Naive thymus-derived CD8-positive, alpha-beta T cell (primary cell): ENCODE results near the gene CCNY. TPM values are rescaled to one million over a fixed set of nuclear protein-coding genes. Genes with fewer than 3 reads are reported as not detected.
A peak's percentile ranks its signal among the peaks of the same experiment; 100 is the strongest.
"Not testable (repeated sequence)": the region's sequence is repeated elsewhere in the genome, so short reads cannot be mapped to it uniquely, and the experiment has no call there.

Experiments
- ATAC-seq, 2 donors: fragments of 150-1000 bp; cut with Tn5 transposase in 1 of 2; sonication (Bioruptor Pico), chemical (Tn5 transposase) in 1 of 2; 1 replicate in 1 of 2; 2 replicates in 1 of 2; pipeline ENCODE4 v1.10.0; 2021; ENCODE audit warnings: mild to moderate bottlenecking in 2 of 2, moderate library complexity in 2 of 2
- POLR2A ChIA-PET: fragments of 350-600 bp; sonication (Branson Sonifier 250); formaldehyde crosslinking; loops from one replicate; lab custom pipeline; 2021; ENCODE audit warnings: antibody characterized with exemption; lab: Charles Lee
- DNase-seq, 10 donors: peaks; one replicate each; pipeline versions ENCODE4 v3.0.0 to v3.0.0-alpha.2; 2020 to 2022
- H3K27ac Mint-ChIP-seq, 10 donors: one replicate each; pipeline ENCODE4 v1.8.0; 2020 to 2022; ENCODE audit warnings: mild to moderate bottlenecking in 10 of 10, mixed read lengths in 10 of 10, moderate library complexity in 4 of 10, inconsistent platforms in 1 of 10
- H3K27me3 Mint-ChIP-seq, 5 donors: one replicate each; pipeline ENCODE4 v1.8.0; 2021 to 2022; ENCODE audit warnings: mixed read lengths in 5 of 5
- H3K36me3 Mint-ChIP-seq, 3 donors: one replicate each; pipeline ENCODE4 v1.8.0; 2020 to 2022; ENCODE audit warnings: mixed read lengths in 3 of 3, mild to moderate bottlenecking in 2 of 3, inconsistent platforms in 1 of 3
- H3K4me1 Mint-ChIP-seq, 4 donors: one replicate each; pipeline ENCODE4 v1.8.0; 2021 to 2022; ENCODE audit warnings: mixed read lengths in 4 of 4
- H3K4me3 Mint-ChIP-seq, 10 donors: one replicate each; pipeline ENCODE4 v1.8.0; 2020 to 2022; ENCODE audit warnings: mild to moderate bottlenecking in 10 of 10, mixed read lengths in 10 of 10, moderate library complexity in 6 of 10, inconsistent platforms in 1 of 10
- H3K9me3 Mint-ChIP-seq, 9 donors: one replicate each; pipeline ENCODE4 v1.8.0; 2020 to 2022; ENCODE audit warnings: mixed read lengths in 9 of 9, mild to moderate bottlenecking in 3 of 9, inconsistent platforms in 1 of 9, moderate library complexity in 1 of 9
- polyA plus RNA-seq, 3 donors: library from polyadenylated mRNA; unstranded; fragments of 300-500 nt; fragmentation: Illumina TruSeq; gene quantifications; one replicate each; pipeline ENCODE4 v1.2.3, GENCODE V29; 2021
- total RNA-seq, 8 experiments: library from RNA in 2 of 8; stranded (reverse) in 2 of 8; gene quantifications; one replicate each; pipeline ENCODE4 v1.2.3 and lab custom pipeline; 2021 to 2026

Gene CCNY
- total and polyA plus RNA-seq, 5 experiments from 2014 or later: 11.0 to 78.6 (median 25.5) TPM

GRCh38 chr10:35403491-35403890 is 67.2 kb downstream of the CCNY start:
- peaks cover 22 to 34% (median 30%) of the 10 kb centered on the region in 4 donors for H3K4me1 Mint-ChIP-seq
- H3K36me3 Mint-ChIP-seq, H3K9me3 Mint-ChIP-seq, H3K4me3 Mint-ChIP-seq, POLR2A ChIA-PET, ATAC-seq, H3K27me3 Mint-ChIP-seq, DNase-seq, H3K27ac Mint-ChIP-seq: not testable (repeated sequence)

DNA sequence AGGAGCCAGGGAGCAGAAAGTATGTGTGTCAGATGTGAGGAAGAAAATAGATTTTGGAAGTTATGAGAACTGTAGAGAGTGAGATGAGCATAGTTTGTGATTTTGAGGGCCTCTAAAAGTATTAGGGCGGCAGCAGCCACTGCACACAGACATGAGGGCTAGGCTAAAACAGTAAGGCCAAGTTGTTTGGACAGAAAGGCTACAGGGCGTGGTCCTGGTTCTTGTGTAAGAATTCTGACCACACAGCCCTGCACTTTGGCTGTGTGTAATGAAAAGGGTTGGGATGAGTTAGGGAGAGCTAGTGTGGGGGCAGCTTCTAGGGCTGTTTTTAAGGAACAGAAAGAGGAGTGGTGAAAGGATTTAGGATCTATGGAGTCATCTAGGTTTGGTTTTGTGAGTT is 67.8 kb downstream of the CCNY start:
- H3K4me3 Mint-ChIP-seq, DNase-seq, H3K27me3 Mint-ChIP-seq, H3K36me3 Mint-ChIP-seq, ATAC-seq, POLR2A ChIA-PET, H3K9me3 Mint-ChIP-seq, H3K27ac Mint-ChIP-seq: not testable (repeated sequence)
- peaks cover 16 to 35% (median 30%) of the 10 kb centered on the region in 4 donors for H3K4me1 Mint-ChIP-seq

DNA sequence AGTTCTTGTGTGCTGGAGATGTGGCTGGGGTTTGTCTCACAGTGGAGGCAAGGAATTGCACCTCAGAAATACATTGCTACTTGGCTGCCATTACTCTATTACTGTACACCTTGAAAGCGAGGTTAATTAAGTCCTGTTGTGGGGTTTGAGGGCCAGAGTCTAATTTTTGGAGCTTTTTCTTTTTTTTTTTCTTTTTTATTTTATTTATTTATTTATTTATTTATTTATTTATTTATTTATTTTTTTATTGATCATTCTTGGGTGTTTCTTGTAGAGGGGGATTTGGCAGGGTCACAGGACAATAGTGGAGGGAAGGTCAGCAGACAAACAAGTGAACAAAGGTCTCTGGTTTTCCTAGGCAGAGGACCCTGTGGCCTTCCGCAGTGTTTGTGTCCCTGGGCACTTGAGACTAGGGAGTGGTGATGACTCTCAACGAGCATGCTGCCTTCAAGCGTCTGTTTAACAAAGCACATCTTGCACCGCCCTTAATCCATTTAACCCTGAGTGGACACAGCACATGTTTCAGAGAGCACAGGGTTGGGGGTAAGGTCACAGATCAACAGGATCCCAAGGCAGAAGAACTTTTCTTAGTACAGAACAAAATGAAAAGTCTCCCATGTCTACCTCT is 69.8 kb downstream of the CCNY start:
- DNase-seq, ATAC-seq, H3K27ac Mint-ChIP-seq, H3K4me3 Mint-ChIP-seq, H3K27me3 Mint-ChIP-seq, H3K9me3 Mint-ChIP-seq, POLR2A ChIA-PET, H3K36me3 Mint-ChIP-seq: not testable (repeated sequence)
- H3K4me1 Mint-ChIP-seq: peaks cover 6 to 44% (median 38%) of the 10 kb centered on the region in 4 donors

- DNase-seq, H3K36me3 Mint-ChIP-seq, POLR2A ChIA-PET, H3K9me3 Mint-ChIP-seq, H3K27me3 Mint-ChIP-seq, ATAC-seq: not testable (repeated sequence)
- Mint-ChIP-seq H3K27ac (peak overlapping the region in 6 of 10 donors; percentile 44 to 83 (median 68)), H3K4me3 (peak overlapping the region in 1 of 10 donors; percentile 15), H3K4me1 (peaks cover 6 to 46% (median 38%) of the 10 kb centered on the region in 4 donors)
Observed at GRCh38 chr10:35407696-35408095, 71.4 kb downstream of the CCNY start.

DNA sequence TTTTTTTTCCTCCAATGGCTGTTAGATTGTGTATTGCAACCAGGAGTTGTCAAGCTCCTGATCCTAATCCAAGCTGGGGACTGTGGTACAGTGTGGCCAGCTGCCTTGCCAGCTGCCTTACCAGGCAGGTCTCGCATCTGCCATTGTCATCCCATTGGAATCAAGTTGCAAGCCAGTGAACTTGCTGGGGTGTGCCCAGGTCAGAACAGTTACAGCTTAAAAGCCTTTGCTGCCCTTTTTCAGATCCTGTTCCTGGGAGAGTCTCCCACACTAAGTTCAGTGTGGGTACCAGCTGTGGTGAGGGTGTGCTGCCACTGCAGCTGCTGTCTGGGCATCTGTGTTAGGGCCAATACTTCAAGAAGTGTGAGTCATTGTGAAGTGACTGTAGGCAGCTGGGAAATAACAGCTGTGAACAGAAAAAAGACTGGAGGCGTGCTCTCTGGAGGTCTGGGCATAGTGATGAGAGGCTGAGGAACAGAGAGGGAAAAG is 72.8 kb downstream of the CCNY start:
- H3K9me3 Mint-ChIP-seq: no peaks in the 10 kb centered on the region
- H3K4me1 Mint-ChIP-seq: peaks cover 6 to 46% (median 39%) of the 10 kb centered on the region in 4 donors
- DNase-seq (no peak), ATAC-seq (peak in 1 of 2 donors; percentile 29)
- peak overlapping the region in 8 of 10 donors; percentile 6 to 79 (median 36) for H3K27ac Mint-ChIP-seq
- POLR2A ChIA-PET: no interaction called here
- H3K36me3 Mint-ChIP-seq: no peaks in the 10 kb centered on the region
- H3K4me3 Mint-ChIP-seq: peak overlapping the region in 3 of 10 donors; percentile 2 to 73 (median 4)
- H3K27me3 Mint-ChIP-seq: no peaks in the 10 kb centered on the region

GRCh38 chr10:35409808-35410207 is 73.5 kb downstream of the CCNY start:
- H3K36me3 Mint-ChIP-seq: no peaks in the 10 kb centered on the region

GRCh38 chr10:35412003-35412723 is 75.9 kb downstream of the CCNY start:
- no peak overlapping the region for H3K27ac Mint-ChIP-seq
- H3K27me3 Mint-ChIP-seq: no peaks in the 10 kb centered on the region
- POLR2A ChIA-PET: no interaction called here
- no peaks in the 10 kb centered on the region for H3K9me3 Mint-ChIP-seq
- peaks cover 0 to 54% (median 39%) of the 10 kb centered on the region in 4 donors for H3K4me1 Mint-ChIP-seq
- DNase-seq (no peak), ATAC-seq (no peak)
- H3K4me3 Mint-ChIP-seq: no peak overlapping the region
- no peaks in the 10 kb centered on the region for H3K36me3 Mint-ChIP-seq

More at GRCh38 chr10:35409808-35410207, 73.5 kb downstream of the CCNY start:
- Mint-ChIP-seq H3K4me3 (peak overlapping the region in 1 of 10 donors; percentile 73), H3K9me3 (no peaks in the 10 kb centered on the region), H3K4me1 (peaks cover 6 to 46% (median 43%) of the 10 kb centered on the region in 4 donors), H3K27me3 (no peaks in the 10 kb centered on the region), H3K27ac (peak overlapping the region in 7 of 10 donors; percentile 19 to 80 (median 76))
- DNase-seq: no peak
- POLR2A ChIA-PET: no interaction called here
- ATAC-seq: no peak

DNA sequence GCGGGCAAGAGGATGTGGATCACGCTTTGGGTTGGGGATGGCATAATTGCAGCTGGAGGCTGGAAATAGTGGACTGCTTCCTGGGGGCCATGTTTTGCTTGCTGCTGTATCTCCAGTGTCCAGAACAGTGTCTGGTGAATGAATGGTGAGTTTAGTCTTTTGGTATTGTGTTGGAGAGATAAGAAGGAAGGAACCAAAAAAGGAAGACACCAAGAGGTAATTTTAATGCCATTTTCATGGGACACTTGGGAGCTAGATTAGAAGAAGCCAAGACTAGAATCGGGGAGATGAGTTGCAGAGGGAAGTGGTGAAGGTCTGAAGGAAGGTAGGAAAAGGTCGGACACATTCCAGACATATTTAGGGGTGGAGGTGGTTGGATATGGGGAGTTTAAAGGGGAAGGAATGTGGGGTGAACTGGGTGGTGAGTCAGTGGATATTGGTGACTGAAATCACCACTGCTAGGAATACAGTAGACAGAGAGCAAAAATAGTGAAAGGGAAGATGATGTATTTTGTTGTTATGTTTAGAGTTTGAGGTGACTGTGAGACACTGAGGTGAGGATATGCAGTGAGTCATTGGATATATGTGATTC is 76.7 kb downstream of the CCNY start:
- POLR2A ChIA-PET: no interaction called here
- no peaks in the 10 kb centered on the region for H3K27me3 Mint-ChIP-seq
- no peak for ATAC-seq
- no peaks in the 10 kb centered on the region for H3K36me3 Mint-ChIP-seq
- no peak overlapping the region for H3K27ac Mint-ChIP-seq
- no peaks in the 10 kb centered on the region for H3K9me3 Mint-ChIP-seq
- DNase-seq: no peak
- no peak overlapping the region for H3K4me3 Mint-ChIP-seq
- peaks cover 3 to 49% (median 33%) of the 10 kb centered on the region in 4 donors for H3K4me1 Mint-ChIP-seq

GRCh38 chr10:35413985-35414861 is 77.9 kb downstream of the CCNY start:
- Mint-ChIP-seq H3K27me3 (no peaks in the 10 kb centered on the region), H3K4me3 (peak overlapping the region in 9 of 10 donors; percentile 4 to 64 (median 15)), H3K36me3 (no peaks in the 10 kb centered on the region), H3K27ac (peak overlapping the region in 7 of 10 donors; percentile 20 to 80 (median 69)), H3K4me1 (peaks cover 14 to 47% (median 34%) of the 10 kb centered on the region in 4 donors), H3K9me3 (no peaks in the 10 kb centered on the region)
- DNase-seq (no peak), ATAC-seq (peak; percentile 34 to 38)
- POLR2A ChIA-PET: no interaction called here

DNA sequence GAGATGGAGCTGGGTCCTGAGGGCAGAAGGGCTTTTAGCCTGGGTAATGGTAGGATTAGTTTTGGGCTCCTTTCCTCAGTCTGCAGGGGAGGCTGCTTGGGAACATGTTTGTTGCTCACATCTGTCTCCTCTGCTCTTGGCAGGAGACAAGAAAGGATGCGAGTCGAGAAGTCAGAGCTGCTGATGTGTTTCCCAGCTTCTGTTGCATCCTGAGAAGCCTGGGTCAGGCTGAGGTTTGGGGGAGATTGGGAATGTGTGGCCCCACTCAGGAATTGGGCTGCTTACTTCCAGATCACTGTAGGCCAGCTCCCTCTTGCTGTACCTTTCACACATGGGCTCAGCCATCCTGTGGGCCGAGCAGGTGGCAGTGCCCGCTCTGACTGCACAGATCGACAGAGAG is 79.2 kb downstream of the CCNY start:
- Mint-ChIP-seq H3K4me1 (peaks cover 27 to 44% (median 33%) of the 10 kb centered on the region in 4 donors), H3K9me3 (no peaks in the 10 kb centered on the region), H3K36me3 (no peaks in the 10 kb centered on the region), H3K27me3 (no peaks in the 10 kb centered on the region), H3K27ac (peak overlapping the region in 6 of 10 donors; percentile 8 to 79 (median 69)), H3K4me3 (peak overlapping the region in 2 of 10 donors; percentile 8 to 59)
- DNase-seq: no peak
- POLR2A ChIA-PET: no interaction called here
- peak in 1 of 2 donors; percentile 22 for ATAC-seq

GRCh38 chr10:35416619-35417312 is 80.5 kb downstream of the CCNY start:
- Mint-ChIP-seq H3K27me3 (no peaks in the 10 kb centered on the region), H3K4me1 (peaks cover 37 to 47% (median 39%) of the 10 kb centered on the region in 4 donors), H3K36me3 (no peaks in the 10 kb centered on the region), H3K27ac (peak overlapping the region in 9 of 10 donors; percentile 14 to 85 (median 69)), H3K9me3 (no peaks in the 10 kb centered on the region), H3K4me3 (peak overlapping the region in 4 of 10 donors; percentile 15 to 34 (median 26))
- DNase-seq (peak in 1 of 10 donors; percentile 10), ATAC-seq (peak; percentile 29 to 45)
- POLR2A ChIA-PET: no interaction called here

DNA sequence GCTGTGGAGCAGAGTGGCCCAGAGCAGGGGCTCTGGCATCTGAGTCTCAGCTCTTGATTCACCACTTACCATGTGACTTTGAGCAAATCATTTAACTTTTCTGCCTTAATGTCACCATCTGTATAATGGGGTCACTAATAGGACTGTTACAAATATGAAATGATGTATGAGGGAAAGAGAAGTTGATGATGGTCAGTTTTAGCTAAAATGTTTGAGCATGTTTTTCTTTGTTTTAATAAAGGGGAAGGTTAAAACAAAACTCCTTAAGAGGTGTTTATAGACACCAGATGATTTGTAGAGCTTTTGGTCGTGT is 81.0 kb downstream of the CCNY start:
- Mint-ChIP-seq H3K27ac (peak overlapping the region in 6 of 10 donors; percentile 14 to 69 (median 44)), H3K27me3 (no peaks in the 10 kb centered on the region), H3K36me3 (no peaks in the 10 kb centered on the region), H3K4me1 (peaks cover 40 to 49% (median 42%) of the 10 kb centered on the region in 4 donors), H3K9me3 (no peaks in the 10 kb centered on the region), H3K4me3 (no peak overlapping the region)
- POLR2A ChIA-PET: no interaction called here
- DNase-seq (no peak), ATAC-seq (no peak)
